Fibroblast of pulmonary artery (primary cell): Measurements from ENCODE around the gene GUCD1.

Source experiments
- DNase-seq: peaks from one replicate; pipeline ENCODE4 v3.0.0-alpha.2; 2010; ENCODE audit warnings: low read depth
- H3K4me3 ChIP-seq: replicated peaks from 2 replicates; pipeline ENCODE4 v1.5.1; 2011; ENCODE audit warnings: low read depth, mild to moderate bottlenecking, control low read depth, low read length, moderate library complexity
- CTCF ChIP-seq: IDR thresholded peaks from 2 replicates; pipeline ENCODE4 v1.5.1; 2011; ENCODE audit warnings: mild to moderate bottlenecking, control low read depth, low read length, inconsistent platforms; ENCODE audit errors: missing control alignments

GUCD1 gene

GRCh38 chr22:24529898-24530297 is 25.0 kb downstream of the GUCD1 start:
- no peak overlapping the region for H3K4me3 ChIP-seq
- TF ChIP-seq CTCF, result no peak
- no peak for DNase-seq

GRCh38 chr22:24526191-24526590 is 28.7 kb downstream of the GUCD1 start:
- no peak for TF ChIP-seq CTCF
- DNase-seq, result no peak
- no peak overlapping the region for H3K4me3 ChIP-seq

- DNase-seq, result peak; percentile 70
- peak; percentile 95 for TF ChIP-seq CTCF
- H3K4me3 ChIP-seq, result no peak overlapping the region
Observed at GRCh38 chr22:24525416-24526037, 29.4 kb downstream of the GUCD1 start.

GRCh38 chr22:24523873-24524272 is 31.1 kb downstream of the GUCD1 start:
- no peak for TF ChIP-seq CTCF
- DNase-seq, result peak; percentile 53
- no peak overlapping the region for H3K4me3 ChIP-seq

GRCh38 chr22:24521791-24522245 is 33.1 kb downstream of the GUCD1 start:
- no peak overlapping the region for H3K4me3 ChIP-seq
- TF ChIP-seq CTCF, result peak; percentile 60
- DNase-seq, result peak; percentile 71

- no peak for DNase-seq
- no peak for TF ChIP-seq CTCF
- H3K4me3 ChIP-seq, result no peak overlapping the region
Observed at GRCh38 chr22:24519496-24519895, 35.4 kb downstream of the GUCD1 start.
